ENCODE data around the gene APOBEC3B. TPM values are rescaled to one million over a fixed set of nuclear protein-coding genes. Genes with fewer than 3 reads are reported as not detected.

APOBEC3B gene
- total and polyA plus RNA-seq, 2 of the 8 experiments (the other 6 are each of a cell fraction or from before 2014, with no cell fraction given), result 14.2 to 74.9 TPM

DNA sequence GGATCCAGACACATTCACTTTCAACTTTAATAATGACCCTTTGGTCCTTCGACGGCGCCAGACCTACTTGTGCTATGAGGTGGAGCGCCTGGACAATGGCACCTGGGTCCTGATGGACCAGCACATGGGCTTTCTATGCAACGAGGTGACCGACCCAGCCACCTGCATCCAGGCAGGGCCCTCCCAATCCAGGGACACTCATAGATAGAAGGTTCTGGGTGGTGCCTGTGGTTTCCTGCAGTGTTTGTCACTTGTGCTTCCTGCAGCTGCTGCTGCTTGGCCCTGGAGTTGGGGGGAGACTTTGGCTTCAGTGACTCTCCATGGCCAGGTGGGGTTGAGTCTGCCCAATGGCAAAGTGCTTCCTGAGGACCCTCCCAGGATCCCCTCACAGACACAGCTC lies 7.3 kb downstream of the APOBEC3B start:
- Histone ChIP-seq H4K8ac (ENCODE audit: extremely low read depth, insufficient read depth, low read length) (no peak overlapping the region), H3K4ac (replicated peaks; ENCODE audit: insufficient read length, low read depth, low read length) (no peak overlapping the region), H2BK20ac (ENCODE audit: low read length) (no peak overlapping the region), H3K36me3 (ENCODE audit: control insufficient read depth in 2 of 4, insufficient read depth in 4 of 4, low read length in 3 of 4) (no peaks in the 10 kb centered on the region; a peak in 1 of 8 replicates), H2AK5ac (ENCODE audit: low read depth, low read length) (no peak overlapping the region), H2BK5ac (ENCODE audit: low read depth, low read length) (no peak overlapping the region), H3K27me3 (replicated peaks in 1 of 4; ENCODE audit: control insufficient read depth in 3 of 4, extremely low read depth in 1 of 4, insufficient read depth in 3 of 4, low read length in 3 of 4) (no peaks in the 10 kb centered on the region), H3K23me2 (ENCODE audit: low read depth, low read length) (no peaks in the 10 kb centered on the region), H2AFZ (ENCODE audit: low read length) (no peak overlapping the region), H3K4me3 (ENCODE audit: extremely low read depth in 1 of 4, insufficient read depth in 2 of 4, low read depth in 3 of 4, low read length in 4 of 4) (no peak overlapping the region), H3K79me1 (ENCODE audit: low read depth, low read length) (no peaks in the 10 kb centered on the region), H4K5ac (ENCODE audit: insufficient read length, low read depth, low read length) (no peak overlapping the region), H3K27ac (ENCODE audit: low read depth, low read length) (no peak overlapping the region), H3K9me3 (ENCODE audit: insufficient read depth in 2 of 2, low read depth in 1 of 2, low read length in 1 of 2) (0 out of 4 replicates have a peak, but pooled peaks cover 0 to 4% of the 10 kb centered on the region in 2 experiments), H3K4me2 (ENCODE audit: insufficient read depth in 1 of 2, low read depth in 2 of 2, low read length in 2 of 2) (no peak overlapping the region), H3K14ac (ENCODE audit: insufficient read length) (no peak overlapping the region), H3K56ac (replicated peaks; ENCODE audit: insufficient read length, low read depth, low read length) (no peak overlapping the region), H3K79me2 (ENCODE audit: control insufficient read depth in 1 of 2, insufficient read depth in 2 of 2, low read length in 2 of 2) (no peaks in the 10 kb centered on the region), H2BK15ac (ENCODE audit: low read length) (no peak overlapping the region), H3K4me1 (replicated peaks in 1 of 4; ENCODE audit: control insufficient read depth in 3 of 4, insufficient read depth in 4 of 4, low read length in 3 of 4) (peaks cover 0 to 6% (median 2%) of the 10 kb centered on the region in 4 experiments; a peak in 4 of 7 replicates), H2BK12ac (ENCODE audit: low read depth, low read length) (no peak overlapping the region), H2BK120ac (replicated peaks; ENCODE audit: low read depth, low read length) (no peak overlapping the region), H4K20me1 (replicated peaks in 1 of 2; ENCODE audit: control insufficient read depth in 1 of 2, insufficient read depth in 2 of 2, low read length in 2 of 2) (no peaks in the 10 kb centered on the region), H3K9ac (replicated peaks in 1 of 4; ENCODE audit: extremely low read depth in 1 of 4, low read depth in 3 of 4, low read length in 3 of 4) (no peak overlapping the region), H3K23ac (ENCODE audit: insufficient read length) (no peak overlapping the region), H4K91ac (replicated peaks; ENCODE audit: insufficient read length, low read length) (no peak overlapping the region), H3K18ac (ENCODE audit: extremely low read depth, low read length) (no peak overlapping the region; the same call in 1 of the 2 replicates)
- no peak for DNase-seq (ENCODE audit: low read depth in 1 of 2, low spot score in 2 of 2)
- CTCF ChIA-PET (ENCODE audit: partially characterized antibody), result interaction anchor here (0.8 kb wide), 1 partner anchor 160 kb away, joined by 3 read pairs; no protein-coding TSS in a partner anchor
- POLR2A ChIA-PET (ENCODE audit: partially characterized antibody), result no interaction called here
- no peak for FAIRE-seq
- WGBS, 2 experiments (ENCODE audit: extremely low coverage in 1 of 2, insufficient coverage in 1 of 2, insufficient read length in 1 of 2, insufficient replicate concordance in 2 of 2, low coverage in 1 of 2, low lambda C conversion rate in 2 of 2, missing lambda C conversion rate in 1 of 2), result 95% methylated on average over 6 of the region's 6 CpGs; no CpG with 5 or more reads in 1 of the 2 experiments
- TF ChIP-seq NRF1 (IDR thresholded peaks at IDR 0.05; ENCODE audit: low read depth, low read length), result no peak
- no peak for TF ChIP-seq SP4 (IDR thresholded peaks at IDR 0.05; ENCODE audit: low read length)
- TF ChIP-seq, protein P1, sequence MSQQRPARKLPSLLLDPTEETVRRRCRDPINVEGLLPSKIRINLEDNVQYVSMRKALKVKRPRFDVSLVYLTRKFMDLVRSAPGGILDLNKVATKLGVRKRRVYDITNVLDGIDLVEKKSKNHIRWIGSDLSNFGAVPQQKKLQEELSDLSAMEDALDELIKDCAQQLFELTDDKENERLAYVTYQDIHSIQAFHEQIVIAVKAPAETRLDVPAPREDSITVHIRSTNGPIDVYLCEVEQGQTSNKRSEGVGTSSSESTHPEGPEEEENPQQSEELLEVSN (IDR thresholded peaks at IDR 0.05), result no peak
- TF ChIP-seq, protein P2, sequence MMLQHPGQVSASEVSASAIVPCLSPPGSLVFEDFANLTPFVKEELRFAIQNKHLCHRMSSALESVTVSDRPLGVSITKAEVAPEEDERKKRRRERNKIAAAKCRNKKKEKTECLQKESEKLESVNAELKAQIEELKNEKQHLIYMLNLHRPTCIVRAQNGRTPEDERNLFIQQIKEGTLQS (IDR thresholded peaks at IDR 0.05; ENCODE audit: insufficient read depth, low read depth, low read length), result no peak
- TF ChIP-seq HDAC6 (IDR thresholded peaks at IDR 0.05; ENCODE audit: low read depth, low read length), result no peak
- no peak for TF ChIP-seq CHD1 (IDR thresholded peaks at IDR 0.05; ENCODE audit: low read depth, low read length)
- TF ChIP-seq SRF (IDR thresholded peaks at IDR 0.05; ENCODE audit: low read depth, low read length), result no peak
